ENCODE measurements around the gene ZNF212. TPM values are rescaled to one million over a fixed set of nuclear protein-coding genes. Genes with fewer than 3 reads are reported as not detected.

Gene ZNF212
- total RNA-seq, 4 donors from 2014 or later = 19.8 to 24.9 (median 23.2) TPM

DNA sequence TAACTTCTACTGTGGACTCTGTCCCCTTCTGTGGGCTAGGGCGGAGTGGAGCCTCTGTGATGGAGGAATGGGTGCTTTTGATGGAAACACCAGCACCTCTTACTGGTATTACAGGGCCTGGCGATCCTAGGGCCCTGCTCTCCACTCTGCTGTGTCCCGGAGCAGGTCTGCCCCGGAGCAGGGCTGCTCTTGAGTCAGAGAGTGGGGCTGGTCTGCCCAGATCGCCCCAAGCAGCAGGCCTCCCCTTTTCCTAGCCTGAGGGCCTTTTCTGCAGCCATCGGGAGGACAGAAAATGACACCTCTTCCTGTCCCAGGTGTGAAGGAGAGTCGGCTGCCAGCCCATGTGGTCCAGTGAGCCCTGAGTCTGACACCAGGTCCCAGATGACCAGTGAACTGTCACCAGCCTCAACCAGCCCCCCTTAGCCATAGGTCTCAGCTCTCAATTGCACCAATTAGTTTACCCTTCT, 42.7 kb upstream of the ZNF212 start:
- Histone ChIP-seq H3K4me3 (peak overlapping the region; percentile 84 to 97 (median 92)), H3K27ac (peak overlapping the region; percentile 74 to 99 (median 86)), H3K36me3 (peaks cover 0 to 41% (median 0%) of the 10 kb centered on the region in 3 donors), H3K9me3 (no peaks in the 10 kb centered on the region), H3K4me1 (peaks cover 0 to 15% (median 7%) of the 10 kb centered on the region in 4 donors), H3K27me3 (no peaks in the 10 kb centered on the region)
- no peak for DNase-seq
- TF ChIP-seq POLR2A (IDR thresholded peaks at IDR 0.05) = peak in 1 of 2 donors; percentile 7
- TF ChIP-seq, protein P1, sequence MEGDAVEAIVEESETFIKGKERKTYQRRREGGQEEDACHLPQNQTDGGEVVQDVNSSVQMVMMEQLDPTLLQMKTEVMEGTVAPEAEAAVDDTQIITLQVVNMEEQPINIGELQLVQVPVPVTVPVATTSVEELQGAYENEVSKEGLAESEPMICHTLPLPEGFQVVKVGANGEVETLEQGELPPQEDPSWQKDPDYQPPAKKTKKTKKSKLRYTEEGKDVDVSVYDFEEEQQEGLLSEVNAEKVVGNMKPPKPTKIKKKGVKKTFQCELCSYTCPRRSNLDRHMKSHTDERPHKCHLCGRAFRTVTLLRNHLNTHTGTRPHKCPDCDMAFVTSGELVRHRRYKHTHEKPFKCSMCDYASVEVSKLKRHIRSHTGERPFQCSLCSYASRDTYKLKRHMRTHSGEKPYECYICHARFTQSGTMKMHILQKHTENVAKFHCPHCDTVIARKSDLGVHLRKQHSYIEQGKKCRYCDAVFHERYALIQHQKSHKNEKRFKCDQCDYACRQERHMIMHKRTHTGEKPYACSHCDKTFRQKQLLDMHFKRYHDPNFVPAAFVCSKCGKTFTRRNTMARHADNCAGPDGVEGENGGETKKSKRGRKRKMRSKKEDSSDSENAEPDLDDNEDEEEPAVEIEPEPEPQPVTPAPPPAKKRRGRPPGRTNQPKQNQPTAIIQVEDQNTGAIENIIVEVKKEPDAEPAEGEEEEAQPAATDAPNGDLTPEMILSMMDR (IDR thresholded peaks at IDR 0.05) = no peak

DNA sequence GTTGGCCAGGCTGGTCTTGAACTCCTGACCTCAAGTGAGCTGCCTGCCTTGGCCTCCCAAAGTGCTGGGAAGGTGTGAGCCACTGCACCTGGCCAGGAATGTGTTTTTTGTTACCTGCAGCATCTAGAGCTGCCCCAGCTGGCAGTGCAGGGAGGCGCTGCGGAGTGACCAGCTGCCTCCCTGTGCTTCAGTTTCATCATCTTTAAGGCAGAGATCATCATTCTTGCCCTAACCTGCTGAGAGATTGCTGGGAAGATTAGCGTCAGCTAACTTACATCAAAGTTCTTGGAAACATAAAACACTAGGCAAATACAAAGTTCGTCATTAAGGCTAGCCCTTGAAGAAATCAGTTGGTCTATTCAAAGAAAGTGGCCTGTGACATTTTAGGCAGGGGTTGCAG, 41.8 kb upstream of the ZNF212 start:
- no peak overlapping the region for H3K27ac ChIP-seq
- peaks cover 0 to 15% (median 7%) of the 10 kb centered on the region in 4 donors for H3K4me1 ChIP-seq
- TF ChIP-seq, protein P1 (IDR thresholded peaks at IDR 0.05) = no peak
- no peak for TF ChIP-seq POLR2A (IDR thresholded peaks at IDR 0.05)
- H3K4me3 ChIP-seq = no peak overlapping the region
- peaks cover 0 to 50% (median 0%) of the 10 kb centered on the region in 3 donors for H3K36me3 ChIP-seq
- no peaks in the 10 kb centered on the region for H3K9me3 ChIP-seq
- no peak for DNase-seq
- no peaks in the 10 kb centered on the region for H3K27me3 ChIP-seq

DNA sequence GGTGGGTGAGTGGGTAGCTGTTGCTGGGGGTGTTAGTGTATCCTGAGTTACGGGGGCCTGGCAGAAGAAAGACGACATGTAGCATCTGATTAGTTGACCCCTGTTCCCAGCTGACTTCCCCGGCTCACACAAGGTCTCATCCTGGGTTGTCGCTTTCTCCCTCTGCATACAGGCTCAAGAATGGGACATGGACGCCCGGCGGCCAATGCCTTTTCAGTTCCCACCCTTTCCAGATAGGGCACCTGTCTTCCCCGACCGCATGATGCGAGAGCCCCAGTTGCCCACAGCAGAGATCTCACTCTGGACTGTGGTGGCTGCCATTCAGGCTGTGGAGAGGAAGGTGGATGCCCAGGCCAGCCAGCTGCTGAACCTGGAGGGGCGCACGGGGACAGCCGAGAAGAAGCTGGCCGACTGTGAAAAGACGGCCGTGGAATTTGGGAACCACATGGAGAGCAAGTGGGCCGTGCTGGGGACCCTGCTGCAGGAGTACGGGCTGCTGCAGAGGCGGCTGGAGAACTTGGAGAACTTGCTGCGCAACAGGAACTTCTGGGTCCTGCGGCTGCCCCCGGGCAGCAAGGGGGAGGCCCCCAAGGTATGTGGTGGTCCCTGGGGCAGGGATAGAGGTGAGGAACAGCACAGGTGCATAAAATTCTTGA, 41.2 kb upstream of the ZNF212 start:
- DNase-seq = no peak
- peaks cover 0 to 56% (median 0%) of the 10 kb centered on the region in 3 donors for H3K36me3 ChIP-seq

DNA sequence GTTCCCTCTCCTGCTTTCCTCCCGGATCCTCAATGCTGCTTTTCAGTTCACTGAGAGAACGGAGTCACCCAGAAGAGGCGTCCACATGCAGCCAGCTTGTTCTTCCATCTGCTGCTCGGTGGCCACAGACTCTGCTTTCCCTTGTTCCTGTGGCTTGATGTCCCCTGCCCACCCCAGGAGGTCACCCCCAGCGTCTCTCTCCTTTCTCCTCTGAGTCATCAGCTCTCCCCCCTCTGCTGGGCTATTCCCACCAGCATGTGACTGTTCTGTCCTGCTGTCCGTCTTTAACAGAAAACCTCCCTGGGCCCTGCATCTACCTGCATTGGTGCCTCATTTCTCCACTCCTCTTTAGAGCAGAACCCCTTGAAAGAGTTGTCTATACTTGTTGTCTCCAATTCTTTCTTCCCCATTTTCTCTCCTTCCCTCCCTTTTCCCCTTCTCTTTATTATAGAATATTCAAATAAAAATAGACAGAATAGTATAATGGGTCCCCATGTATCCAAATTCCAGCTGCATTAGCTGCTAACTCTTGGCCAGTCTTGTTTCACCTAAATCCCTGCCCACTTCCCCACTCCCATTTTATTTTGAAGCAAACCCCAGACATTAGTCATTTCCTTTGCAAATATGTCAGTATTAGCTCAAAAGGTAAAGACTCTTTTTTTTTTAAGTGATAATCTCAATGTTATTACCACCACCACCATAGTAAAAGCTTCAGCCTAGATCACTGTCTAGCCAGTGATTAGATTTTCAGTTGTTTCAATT, 40.0 kb upstream of the ZNF212 start:
- peaks cover 0 to 15% (median 7%) of the 10 kb centered on the region in 4 donors for H3K4me1 ChIP-seq
- H3K27me3 ChIP-seq = no peaks in the 10 kb centered on the region
- peaks cover 0 to 67% (median 0%) of the 10 kb centered on the region in 3 donors for H3K36me3 ChIP-seq
- no peak for DNase-seq
- no peak for TF ChIP-seq POLR2A (IDR thresholded peaks at IDR 0.05)
- TF ChIP-seq, protein P1 (IDR thresholded peaks at IDR 0.05) = no peak
- no peaks in the 10 kb centered on the region for H3K9me3 ChIP-seq
- no peak overlapping the region for H3K27ac ChIP-seq
- H3K4me3 ChIP-seq = no peak overlapping the region

More for the DNA sequence above, 41.2 kb upstream of the ZNF212 start:
- Histone ChIP-seq H3K4me1 (peaks cover 0 to 15% (median 7%) of the 10 kb centered on the region in 4 donors), H3K27ac (no peak overlapping the region), H3K27me3 (no peaks in the 10 kb centered on the region), H3K9me3 (no peaks in the 10 kb centered on the region), H3K4me3 (no peak overlapping the region)
- no peak for TF ChIP-seq POLR2A (IDR thresholded peaks at IDR 0.05)
- TF ChIP-seq, protein P1 (IDR thresholded peaks at IDR 0.05) = no peak

DNA sequence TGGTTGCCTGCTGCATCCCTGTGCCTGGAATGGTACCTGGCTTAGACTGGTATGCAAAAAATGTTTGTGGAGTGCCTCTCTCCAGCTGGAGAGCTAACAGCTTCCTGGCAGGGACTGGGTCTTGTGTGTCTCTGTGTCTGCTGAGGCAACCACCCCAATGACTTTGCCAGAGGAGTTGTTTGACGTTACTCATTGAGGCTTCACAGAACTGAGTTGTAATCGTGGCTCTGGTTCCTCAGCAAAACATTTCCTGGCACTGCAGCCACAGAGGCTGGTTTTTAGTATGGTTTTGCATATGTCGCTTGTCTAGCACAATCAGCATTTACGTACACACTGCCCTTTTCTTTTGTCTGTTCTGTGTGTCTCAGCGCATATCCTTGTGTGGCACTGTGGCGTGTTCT, 36.6 kb upstream of the ZNF212 start:
- no peak overlapping the region for H3K4me3 ChIP-seq
- H3K27ac ChIP-seq = no peak overlapping the region
- peaks cover 0 to under 1% (median 0%) of the 10 kb centered on the region in 4 donors for H3K4me1 ChIP-seq
- H3K27me3 ChIP-seq = no peaks in the 10 kb centered on the region
- no peak for TF ChIP-seq POLR2A (IDR thresholded peaks at IDR 0.05)
- TF ChIP-seq, protein P1 (IDR thresholded peaks at IDR 0.05) = no peak
- peaks cover 0 to 88% (median 0%) of the 10 kb centered on the region in 3 donors for H3K36me3 ChIP-seq
- H3K9me3 ChIP-seq = no peaks in the 10 kb centered on the region
- no peak for DNase-seq
